HG03139 (cell line): ENCODE results near the gene MSX1.
A peak's percentile ranks its signal among the peaks of the same experiment; 100 is the strongest.

Source experiments
- ATAC-seq: cut with Tn5 transposase; IDR thresholded peaks from one replicate; pipeline ENCODE4 v1.9.1; 2021; ENCODE audit not compliant: unreplicated experiment

MSX1 gene

DNA sequence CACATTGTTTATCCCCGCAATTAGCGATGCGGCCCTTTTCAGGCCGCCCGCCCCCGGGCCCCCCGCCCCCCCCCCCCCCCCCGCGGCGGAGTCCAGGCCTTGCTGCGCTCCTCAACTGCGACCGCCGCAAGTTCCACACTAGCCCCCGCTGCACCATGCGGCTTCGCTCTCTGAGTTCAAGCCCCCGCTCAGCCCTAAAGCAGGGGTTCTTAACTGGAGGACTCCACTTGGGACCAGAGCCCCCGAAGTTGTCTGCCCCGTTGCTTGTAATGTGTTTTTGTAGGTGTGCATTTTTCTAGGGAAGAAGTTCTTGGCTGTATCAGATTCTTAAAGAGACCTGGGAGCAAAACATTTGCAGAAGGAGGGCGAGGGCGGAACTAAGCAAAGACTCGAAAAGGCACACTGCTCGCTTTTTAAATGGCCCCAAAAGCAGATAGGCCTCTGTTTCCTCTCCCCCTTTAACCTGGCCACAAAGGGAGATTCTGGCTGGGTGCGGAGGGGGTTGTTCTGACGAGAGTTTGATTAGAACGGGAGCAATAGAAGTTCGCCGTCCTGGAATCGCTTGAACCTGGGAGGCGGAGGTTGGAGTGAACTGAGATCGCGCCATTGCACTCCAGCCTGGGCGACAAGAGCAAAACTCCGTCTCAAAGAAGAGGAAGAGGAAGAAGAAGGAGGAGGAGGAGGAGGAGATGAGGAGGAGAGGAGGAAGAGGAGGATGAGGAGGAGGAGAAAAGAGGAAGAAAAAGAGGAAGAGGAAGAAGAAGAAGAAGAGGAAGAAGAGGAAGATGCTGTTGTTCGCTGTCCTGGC is 2.3 kb upstream of the MSX1 start:
- ATAC-seq, result no peak

DNA sequence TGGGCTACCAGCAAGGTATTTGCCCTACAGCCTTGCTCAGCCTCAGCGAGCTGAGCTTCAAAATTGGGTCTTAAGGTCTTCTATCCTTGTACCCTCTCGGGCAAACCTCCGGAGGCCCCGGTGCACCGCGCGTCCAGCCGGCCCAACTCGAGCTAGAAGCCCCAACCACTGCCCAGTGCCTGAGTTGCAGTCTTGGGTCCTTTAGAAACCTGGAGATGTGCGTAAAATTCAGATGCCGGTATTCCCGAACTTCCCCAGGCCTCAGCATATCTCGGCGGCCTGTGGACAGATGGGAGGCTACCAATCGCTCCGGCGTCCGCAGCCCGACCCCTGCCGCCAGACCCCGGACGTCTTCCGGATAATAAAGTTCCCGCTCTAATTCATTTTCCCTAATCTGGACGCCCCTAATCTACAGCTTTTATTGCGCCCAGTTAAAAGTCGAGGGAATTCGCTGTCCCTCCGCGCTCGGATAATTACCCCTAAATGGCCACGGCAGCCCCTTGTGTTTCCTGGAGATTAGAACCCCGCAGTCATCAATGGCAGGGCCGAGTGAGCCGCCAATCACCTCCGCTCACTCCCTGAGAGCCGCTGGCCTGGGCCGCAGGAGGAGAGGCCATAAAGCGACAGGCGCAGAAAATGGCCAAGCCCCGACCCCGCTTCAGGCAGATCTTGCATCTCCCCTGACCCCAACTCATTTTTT is 1.5 kb upstream of the MSX1 start:
- no peak for ATAC-seq

GRCh38 chr4:4858527-4859324 is 739 bp upstream of the MSX1 start:
- no peak for ATAC-seq

GRCh38 chr4:4859799-4860599 is 534 bp downstream of the MSX1 start:
- peak; percentile 30 for ATAC-seq

DNA sequence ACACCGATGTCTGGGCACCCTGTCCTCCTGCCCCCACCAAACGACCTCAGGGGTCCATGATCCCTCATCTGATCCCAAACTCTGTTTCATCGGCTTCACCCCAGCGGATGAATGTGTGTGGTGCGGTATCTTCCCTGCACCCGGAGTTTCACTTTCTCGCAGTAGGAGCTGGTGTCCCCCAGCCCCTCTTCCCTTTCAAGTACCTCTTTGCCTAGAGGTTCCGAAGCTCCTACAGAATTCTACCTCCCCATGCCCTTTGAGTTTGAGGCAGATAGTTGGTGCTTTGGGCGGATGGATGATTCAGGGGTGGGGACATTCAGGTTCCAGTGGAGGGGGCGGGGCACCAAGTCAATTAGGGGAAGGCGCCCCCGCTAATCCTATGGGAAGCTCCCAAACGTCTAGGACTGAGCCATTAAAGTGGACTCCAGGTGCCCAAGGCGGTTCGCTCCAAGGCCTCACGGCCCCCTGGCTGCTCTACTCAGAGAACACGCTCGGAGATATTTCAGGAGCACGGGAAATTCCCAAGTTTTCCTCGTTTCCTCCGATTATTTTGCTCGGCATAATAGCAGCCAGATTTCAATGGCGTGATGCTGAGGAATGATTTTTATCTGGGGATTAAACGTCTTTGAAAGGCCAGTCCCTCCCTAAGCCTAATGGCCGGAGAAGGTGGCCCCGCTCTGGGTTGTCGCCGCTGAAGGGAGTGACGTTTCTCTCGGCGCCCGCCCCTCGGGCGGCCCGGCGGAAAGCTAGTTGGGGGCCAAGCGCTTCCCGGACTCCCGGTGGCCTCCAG is 1.3 kb downstream of the MSX1 start:
- ATAC-seq, result no peak

- ATAC-seq, result no peak
Measured at GRCh38 chr4:4861390-4862018, 2.0 kb downstream of the MSX1 start.

- no peak for ATAC-seq
Measured at GRCh38 chr4:4862071-4862551, 2.6 kb downstream of the MSX1 start.

- ATAC-seq, result no peak
Measured at GRCh38 chr4:4862665-4863482, 3.4 kb downstream of the MSX1 start.

DNA sequence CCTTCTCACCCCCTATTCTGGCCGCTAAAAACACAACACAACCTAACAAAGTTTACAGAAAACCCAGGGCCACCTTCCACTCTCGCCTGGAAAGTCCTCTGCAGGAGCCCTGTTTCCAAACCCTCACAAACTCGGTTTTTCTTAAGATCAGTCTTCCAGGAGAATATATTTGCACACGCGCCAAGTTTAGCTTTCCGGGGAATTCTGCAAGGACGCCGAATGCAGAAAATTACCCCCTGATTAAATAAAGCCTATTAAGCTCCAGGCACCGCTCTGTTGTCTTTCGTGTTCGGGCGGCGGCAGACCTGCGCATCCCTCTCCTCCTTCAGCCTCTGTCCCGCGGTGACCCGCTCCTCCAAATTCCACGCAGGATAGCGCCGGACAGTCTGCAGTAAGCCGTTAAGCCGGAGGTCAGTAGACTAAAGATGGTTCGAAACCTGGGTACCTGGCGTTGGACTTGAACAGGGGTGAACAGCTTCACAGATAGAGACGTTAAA is 5.0 kb downstream of the MSX1 start:
- ATAC-seq, result no peak

DNA sequence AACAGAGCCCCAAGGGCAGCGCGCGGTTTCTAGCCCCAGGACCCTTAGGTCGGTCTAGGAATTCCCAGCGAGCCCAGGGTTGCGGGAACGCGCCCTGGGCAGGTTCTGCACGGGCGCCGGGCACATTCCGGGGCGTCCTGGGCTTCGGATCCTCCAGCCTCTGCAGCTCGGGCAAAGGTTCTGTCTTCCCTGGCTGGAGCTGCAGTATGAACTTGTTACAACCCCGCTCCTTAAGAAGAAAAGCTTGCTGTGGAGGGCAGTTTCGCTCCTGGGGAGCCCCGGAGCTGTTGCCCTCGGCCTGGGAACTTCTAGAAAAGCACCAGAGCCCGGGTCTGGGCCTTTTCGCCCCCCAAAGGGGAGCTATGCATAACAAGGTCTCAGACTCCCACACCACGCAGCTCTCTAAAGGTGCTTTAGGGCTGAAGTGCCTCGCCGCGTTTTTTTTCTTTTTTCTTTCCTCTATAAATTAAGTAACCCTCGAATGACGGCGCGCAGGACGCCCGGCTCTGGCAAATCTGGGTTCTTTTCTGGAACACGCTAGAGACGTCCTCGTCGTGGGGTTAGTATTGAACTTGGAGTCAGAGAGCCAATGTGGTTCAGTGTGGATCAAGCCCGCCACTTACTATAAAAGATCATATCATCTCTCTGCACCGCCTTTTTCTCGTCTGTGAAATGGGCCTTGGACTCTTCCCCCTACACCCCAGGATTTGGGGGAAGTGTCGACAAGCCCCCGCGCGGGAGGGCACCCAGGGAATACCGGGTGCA is 5.7 kb downstream of the MSX1 start:
- ATAC-seq, result no peak

- no peak for ATAC-seq
Measured at GRCh38 chr4:4865705-4866123, 6.2 kb downstream of the MSX1 start.

- no peak for ATAC-seq
Measured at GRCh38 chr4:4866124-4866865, 6.8 kb downstream of the MSX1 start.

GRCh38 chr4:4866866-4867374 is 7.5 kb downstream of the MSX1 start:
- ATAC-seq, result no peak

GRCh38 chr4:4867375-4868039 is 8.0 kb downstream of the MSX1 start:
- ATAC-seq, result no peak

- ATAC-seq, result no peak
Measured at GRCh38 chr4:4868040-4868757, 8.7 kb downstream of the MSX1 start.
